ENCODE results near the gene PPP1R2. TPM values are rescaled to one million over a fixed set of nuclear protein-coding genes. Genes with fewer than 3 reads are reported as not detected.

PPP1R2 gene
- polyA plus RNA-seq, 1 donor from 2014 or later, result 159 TPM

DNA sequence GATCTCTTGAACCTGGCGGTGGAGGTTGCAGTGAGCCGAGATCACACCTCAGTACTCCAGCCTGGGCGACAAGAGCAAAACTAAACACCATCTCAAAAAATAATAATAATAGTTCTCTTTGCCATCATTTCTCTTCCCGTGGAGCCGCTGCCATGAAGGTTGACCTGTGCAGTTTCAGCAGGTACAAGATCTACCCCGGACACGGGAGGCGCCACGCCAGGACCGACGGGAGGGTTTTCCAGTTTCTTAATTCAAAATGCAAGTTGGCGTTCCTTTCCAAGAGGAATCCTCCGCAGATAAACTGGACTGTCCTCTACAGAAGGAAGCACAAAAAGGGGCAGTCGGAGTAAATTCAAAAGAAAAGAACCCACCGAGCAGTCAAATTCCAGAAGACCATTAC lies 11.3 kb upstream of the PPP1R2 start:
- Mint-ChIP-seq H3K4me1 (peaks cover 18 to 27% (median 22%) of the 10 kb centered on the region in 3 donors), H3K4me3 (no peak overlapping the region), H3K27me3 (no peaks in the 10 kb centered on the region), H3K9me3 (no peaks in the 10 kb centered on the region), H3K27ac (no peak overlapping the region), H3K36me3 (peaks cover 1% of the 10 kb centered on the region)

DNA sequence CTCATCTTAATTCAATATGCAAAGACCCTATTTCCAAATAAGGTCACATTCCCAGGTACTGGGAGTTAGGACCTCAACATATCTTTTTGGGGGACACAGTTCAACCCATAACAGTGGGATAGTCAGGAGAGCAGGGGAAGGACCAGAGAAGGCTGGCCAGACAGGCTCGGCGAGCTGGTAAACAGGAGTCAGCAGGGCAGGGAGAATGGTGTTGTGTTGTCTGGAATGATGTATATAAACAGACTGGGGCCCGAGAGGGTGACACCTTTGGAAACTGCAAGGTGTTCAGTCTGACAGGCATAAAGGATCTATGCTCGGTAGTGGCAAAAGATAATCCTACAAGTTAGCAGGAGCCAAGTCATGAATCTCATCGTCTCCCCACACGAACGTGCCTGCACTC lies 10.1 kb upstream of the PPP1R2 start:
- Mint-ChIP-seq H3K27ac (peak overlapping the region in 1 of 3 donors; percentile 29), H3K4me3 (no peak overlapping the region), H3K4me1 (peaks cover 21 to 29% (median 24%) of the 10 kb centered on the region in 3 donors), H3K9me3 (no peaks in the 10 kb centered on the region), H3K36me3 (peaks cover 1% of the 10 kb centered on the region), H3K27me3 (no peaks in the 10 kb centered on the region)

- Mint-ChIP-seq H3K4me1 (peaks cover 29 to 38% (median 34%) of the 10 kb centered on the region in 3 donors), H3K27ac (peak overlapping the region in 1 of 3 donors; percentile 73)
Observed at GRCh38 chr3:195551381-195551978, 8.4 kb upstream of the PPP1R2 start.

DNA sequence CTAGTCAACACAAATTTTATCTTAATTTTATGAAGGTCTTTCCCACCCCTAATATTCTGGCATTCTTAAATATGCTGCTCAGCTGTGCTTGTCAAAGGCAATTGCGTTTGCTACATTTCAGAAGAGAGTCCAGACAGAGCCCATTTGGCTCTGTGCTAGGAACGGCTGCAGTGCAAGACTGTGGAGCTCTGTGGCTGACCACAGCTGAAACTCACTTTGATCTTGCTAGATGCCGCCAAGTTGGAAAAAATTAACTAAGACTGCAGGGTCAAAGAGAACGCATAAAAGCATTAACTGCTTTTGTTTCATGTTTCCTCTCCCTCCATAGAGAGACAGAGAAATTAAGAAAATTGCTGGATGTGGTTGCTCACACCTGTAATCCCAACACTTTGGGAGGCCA lies 7.6 kb upstream of the PPP1R2 start:
- H3K27ac Mint-ChIP-seq, result peak overlapping the region; percentile 71 to 93 (median 79)
- H3K36me3 Mint-ChIP-seq, result peaks cover 1% of the 10 kb centered on the region
- H3K9me3 Mint-ChIP-seq, result no peaks in the 10 kb centered on the region
- H3K4me3 Mint-ChIP-seq, result peak overlapping the region in 3 of 4 donors; percentile 74 to 94 (median 76)
- peaks cover 36 to 46% (median 36%) of the 10 kb centered on the region in 3 donors for H3K4me1 Mint-ChIP-seq
- H3K27me3 Mint-ChIP-seq, result no peaks in the 10 kb centered on the region

More at GRCh38 chr3:195551381-195551978, 8.4 kb upstream of the PPP1R2 start:
- H3K9me3 Mint-ChIP-seq, result no peaks in the 10 kb centered on the region
- H3K36me3 Mint-ChIP-seq, result peaks cover 1% of the 10 kb centered on the region
- peak overlapping the region in 1 of 4 donors; percentile 36 for H3K4me3 Mint-ChIP-seq
- H3K27me3 Mint-ChIP-seq, result no peaks in the 10 kb centered on the region

GRCh38 chr3:195549931-195550519 lies 6.9 kb upstream of the PPP1R2 start:
- H3K9me3 Mint-ChIP-seq, result no peaks in the 10 kb centered on the region
- H3K4me3 Mint-ChIP-seq, result peak overlapping the region; percentile 33 to 94 (median 75)
- peak overlapping the region; percentile 71 to 93 (median 79) for H3K27ac Mint-ChIP-seq
- H3K4me1 Mint-ChIP-seq, result peaks cover 39 to 50% (median 42%) of the 10 kb centered on the region in 3 donors
- H3K36me3 Mint-ChIP-seq, result peaks cover 1% of the 10 kb centered on the region
- H3K27me3 Mint-ChIP-seq, result no peaks in the 10 kb centered on the region

GRCh38 chr3:195548987-195549386 lies 5.9 kb upstream of the PPP1R2 start:
- peaks cover 39 to 56% (median 42%) of the 10 kb centered on the region in 3 donors for H3K4me1 Mint-ChIP-seq
- H3K36me3 Mint-ChIP-seq, result peaks cover 1% of the 10 kb centered on the region
- peak overlapping the region in 2 of 4 donors; percentile 18 to 38 for H3K4me3 Mint-ChIP-seq
- H3K27me3 Mint-ChIP-seq, result no peaks in the 10 kb centered on the region
- H3K27ac Mint-ChIP-seq, result peak overlapping the region in 1 of 3 donors; percentile 52
- H3K9me3 Mint-ChIP-seq, result no peaks in the 10 kb centered on the region

DNA sequence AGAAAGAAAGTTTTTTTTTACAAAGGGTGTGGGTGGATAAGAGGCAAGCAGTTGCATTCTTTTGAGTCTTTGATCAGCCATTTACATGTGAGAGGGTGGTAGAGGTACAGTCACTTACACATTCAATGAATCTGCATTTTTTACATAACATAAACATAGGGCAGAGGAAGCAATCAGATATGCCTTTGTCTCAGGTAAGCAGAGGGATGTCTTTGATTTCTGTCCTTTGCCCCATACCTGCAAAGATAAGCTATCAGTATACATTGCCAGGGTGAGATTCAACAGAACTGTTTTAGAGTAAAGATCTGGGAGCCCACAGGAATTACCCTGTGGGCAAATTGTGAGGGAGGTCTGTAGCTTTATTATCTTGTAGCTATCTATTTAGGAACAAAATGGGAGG lies 5.4 kb upstream of the PPP1R2 start:
- Mint-ChIP-seq H3K4me3 (peak overlapping the region in 2 of 4 donors; percentile 18 to 38), H3K27me3 (no peaks in the 10 kb centered on the region), H3K9me3 (no peaks in the 10 kb centered on the region), H3K36me3 (peaks cover 1% of the 10 kb centered on the region), H3K4me1 (peaks cover 39 to 56% (median 45%) of the 10 kb centered on the region in 3 donors), H3K27ac (peak overlapping the region in 2 of 3 donors; percentile 52 to 78)

DNA sequence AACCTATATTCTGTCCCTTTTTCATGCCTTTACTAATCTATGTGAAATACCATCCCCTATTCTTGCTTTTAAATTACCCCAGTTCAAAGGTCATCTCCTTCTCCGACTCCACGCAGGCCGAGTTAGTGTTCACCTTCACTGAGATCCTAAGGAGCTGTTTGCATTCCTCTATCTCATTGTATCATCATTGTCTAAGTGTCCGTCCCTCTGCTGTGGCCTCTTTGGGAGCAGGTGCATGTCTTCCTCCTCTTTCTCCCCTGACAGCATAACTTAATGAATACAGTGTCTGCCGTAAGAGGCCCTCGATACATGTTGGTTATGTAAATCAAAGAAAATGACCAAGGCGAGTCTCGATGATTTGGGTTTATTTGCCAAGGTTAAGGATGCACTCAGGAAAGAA lies 4.9 kb upstream of the PPP1R2 start:
- H3K4me3 Mint-ChIP-seq, result peak overlapping the region in 1 of 4 donors; percentile 6
- no peaks in the 10 kb centered on the region for H3K27me3 Mint-ChIP-seq
- H3K9me3 Mint-ChIP-seq, result no peaks in the 10 kb centered on the region
- H3K4me1 Mint-ChIP-seq, result peaks cover 39 to 54% (median 45%) of the 10 kb centered on the region in 3 donors
- peak overlapping the region in 2 of 3 donors; percentile 52 to 67 for H3K27ac Mint-ChIP-seq
- peaks cover 1% of the 10 kb centered on the region for H3K36me3 Mint-ChIP-seq

DNA sequence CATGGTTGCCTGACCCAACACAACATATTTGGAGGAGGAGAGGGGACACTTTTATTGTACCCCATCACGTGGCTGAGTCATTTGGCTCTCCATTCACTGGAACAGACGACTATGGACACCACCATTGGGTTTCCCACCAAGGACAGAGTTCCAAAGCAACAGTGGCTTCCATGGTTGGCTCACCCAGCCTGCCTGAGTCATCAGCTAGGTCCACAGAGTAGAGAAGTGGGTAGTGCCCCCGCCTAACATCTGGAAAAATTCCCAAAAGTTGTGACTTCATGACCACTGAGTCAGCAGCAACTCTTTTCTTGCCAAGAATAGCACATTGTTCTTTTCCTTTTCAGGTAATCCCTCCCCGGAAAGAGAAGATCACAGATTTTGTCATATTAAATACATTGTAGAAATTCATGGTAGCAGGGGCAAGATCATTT lies 3.0 kb upstream of the PPP1R2 start:
- Mint-ChIP-seq H3K4me3 (peak overlapping the region; percentile 65 to 91 (median 84)), H3K27ac (peak overlapping the region; percentile 88 to 92 (median 90)), H3K4me1 (peaks cover 40 to 53% (median 51%) of the 10 kb centered on the region in 3 donors), H3K9me3 (no peaks in the 10 kb centered on the region), H3K27me3 (no peaks in the 10 kb centered on the region), H3K36me3 (peaks cover 1% of the 10 kb centered on the region)

GRCh38 chr3:195544634-195545033 lies 1.5 kb upstream of the PPP1R2 start:
- H3K9me3 Mint-ChIP-seq, result no peaks in the 10 kb centered on the region
- H3K27ac Mint-ChIP-seq, result peak overlapping the region in 2 of 3 donors; percentile 65 to 86
- no peaks in the 10 kb centered on the region for H3K36me3 Mint-ChIP-seq
- peak overlapping the region in 2 of 4 donors; percentile 91 to 97 for H3K4me3 Mint-ChIP-seq
- peaks cover 45 to 57% (median 52%) of the 10 kb centered on the region in 3 donors for H3K4me1 Mint-ChIP-seq
- no peaks in the 10 kb centered on the region for H3K27me3 Mint-ChIP-seq

GRCh38 chr3:195544230-195544536 lies 1.1 kb upstream of the PPP1R2 start:
- Mint-ChIP-seq H3K27ac (peak overlapping the region in 1 of 3 donors; percentile 86), H3K4me1 (peaks cover 50 to 62% (median 56%) of the 10 kb centered on the region in 3 donors), H3K27me3 (no peaks in the 10 kb centered on the region), H3K36me3 (no peaks in the 10 kb centered on the region), H3K4me3 (peak overlapping the region; percentile 88 to 97 (median 90)), H3K9me3 (no peaks in the 10 kb centered on the region)

DNA sequence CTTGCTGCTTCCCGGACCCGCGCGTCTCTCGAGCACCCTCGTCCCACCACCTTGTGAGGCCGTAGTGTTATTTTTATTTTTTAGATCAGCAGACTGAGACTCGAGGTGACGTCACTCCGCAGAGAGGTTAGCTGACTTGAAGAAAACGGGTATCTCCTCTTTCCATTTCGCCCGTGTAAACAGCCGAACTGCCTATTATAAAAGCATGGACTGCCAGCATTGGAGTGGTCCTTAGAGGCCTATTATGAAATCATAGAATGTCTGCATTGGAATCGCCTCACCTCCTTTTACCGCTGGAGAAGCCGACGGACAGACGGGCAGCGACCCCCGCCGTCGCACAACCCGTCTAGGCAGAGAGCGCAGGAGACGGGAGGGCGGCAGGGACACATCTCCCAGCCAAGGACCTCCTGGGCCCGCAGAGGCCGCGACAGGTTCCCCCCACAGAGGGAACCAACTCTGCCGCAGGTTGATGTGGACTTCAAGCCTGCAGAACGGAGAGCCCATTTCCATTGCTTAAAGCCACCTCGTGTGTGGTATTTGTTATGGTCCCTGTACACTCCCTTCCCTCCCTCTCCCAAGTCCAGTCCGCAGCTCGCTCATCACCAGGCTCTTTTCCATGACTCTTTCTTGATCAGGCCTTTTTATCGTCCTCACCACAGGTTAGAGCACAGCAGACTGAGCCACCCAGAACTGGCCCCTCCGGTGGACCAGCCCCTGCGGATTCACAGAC lies 540 bp upstream of the PPP1R2 start:
- Mint-ChIP-seq H3K36me3 (no peaks in the 10 kb centered on the region), H3K9me3 (no peaks in the 10 kb centered on the region), H3K4me3 (peak overlapping the region; percentile 88 to 97 (median 90)), H3K27ac (peak overlapping the region; percentile 86 to 98 (median 97)), H3K27me3 (no peaks in the 10 kb centered on the region), H3K4me1 (peaks cover 52 to 63% (median 56%) of the 10 kb centered on the region in 3 donors)

- H3K9me3 Mint-ChIP-seq, result no peaks in the 10 kb centered on the region
- peak overlapping the region; percentile 86 to 98 (median 97) for H3K27ac Mint-ChIP-seq
- H3K4me1 Mint-ChIP-seq, result peaks cover 54 to 62% (median 55%) of the 10 kb centered on the region in 3 donors
- H3K27me3 Mint-ChIP-seq, result no peaks in the 10 kb centered on the region
- H3K36me3 Mint-ChIP-seq, result no peaks in the 10 kb centered on the region
- peak overlapping the region; percentile 88 to 97 (median 90) for H3K4me3 Mint-ChIP-seq
Observed at GRCh38 chr3:195542316-195542697, 818 bp downstream of the PPP1R2 start.

- Mint-ChIP-seq H3K9me3 (no peaks in the 10 kb centered on the region), H3K36me3 (no peaks in the 10 kb centered on the region)
Observed at GRCh38 chr3:195540511-195540910, 2.6 kb downstream of the PPP1R2 start.

DNA sequence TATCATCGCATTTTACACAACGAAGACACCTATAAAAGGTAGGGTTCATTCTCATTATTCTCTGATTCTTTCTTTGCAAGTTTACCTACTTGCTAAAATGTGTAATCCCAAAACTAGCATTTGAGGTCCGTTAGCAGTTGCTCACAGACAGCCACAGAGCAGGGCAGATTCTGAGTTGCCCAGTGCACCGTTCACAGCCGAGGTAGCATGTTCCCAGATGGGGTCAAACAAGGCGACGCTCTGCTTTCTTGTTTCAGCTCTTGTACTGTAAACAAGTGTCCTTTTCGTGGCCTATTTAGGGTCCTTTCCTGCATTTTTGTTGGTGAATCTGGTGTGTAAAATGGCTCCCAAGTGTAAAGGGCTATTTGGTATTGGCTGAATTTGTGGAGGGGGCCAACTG lies 3.1 kb downstream of the PPP1R2 start:
- no peaks in the 10 kb centered on the region for H3K36me3 Mint-ChIP-seq
- no peaks in the 10 kb centered on the region for H3K27me3 Mint-ChIP-seq
- peak overlapping the region; percentile 88 to 97 (median 90) for H3K4me3 Mint-ChIP-seq
- peak overlapping the region; percentile 36 to 96 (median 81) for H3K27ac Mint-ChIP-seq
- H3K4me1 Mint-ChIP-seq, result peaks cover 51 to 58% (median 51%) of the 10 kb centered on the region in 3 donors
- H3K9me3 Mint-ChIP-seq, result no peaks in the 10 kb centered on the region

More at GRCh38 chr3:195540511-195540910, 2.6 kb downstream of the PPP1R2 start:
- Mint-ChIP-seq H3K27me3 (no peaks in the 10 kb centered on the region), H3K4me3 (peak overlapping the region; percentile 88 to 97 (median 90)), H3K4me1 (peaks cover 47 to 56% (median 50%) of the 10 kb centered on the region in 3 donors), H3K27ac (peak overlapping the region; percentile 30 to 96 (median 81))

Measured in IgD-negative memory B cell (primary cell).